GM12891 (cell line): ENCODE data around the gene FAM78B.

Experiments used
- DNase-seq: peaks from one replicate; pipeline ENCODE4 v3.0.0; 2011; ENCODE audit warnings: low spot score; ENCODE audit not compliant: insufficient read length
- FAIRE-seq: peaks from 2 replicates; lab custom pipeline; 2011; peaks lifted over from hg19 to GRCh38; lab: Jason Lieb, UNC
- PAX5 ChIP-seq: IDR thresholded peaks from 2 replicates; pipeline ENCODE4 v1.6.1; 2011; ENCODE audit warnings: low read length, moderate library complexity, mild to moderate bottlenecking; ENCODE audit not compliant: insufficient read depth, severe bottlenecking
- POLR2A ChIP-seq: IDR thresholded peaks from 2 replicates; pipeline ENCODE4 v1.6.1; 2011; ENCODE audit warnings: low read depth, low read length, control low read depth
- POLR2AphosphoS5 ChIP-seq: IDR thresholded peaks from 2 replicates; pipeline ENCODE4 v1.6.1; 2011; ENCODE audit warnings: low read depth, low read length, control low read depth
- POU2F2 ChIP-seq: IDR thresholded peaks from 2 replicates; pipeline ENCODE4 v1.6.1; 2011; ENCODE audit warnings: low read depth, mild to moderate bottlenecking, control low read depth, low read length, moderate library complexity
- SPI1 ChIP-seq: IDR thresholded peaks from 2 replicates; pipeline ENCODE4 v1.6.1; 2011; ENCODE audit warnings: low read depth, low read length, control low read depth
- TAF1 ChIP-seq: IDR thresholded peaks from 2 replicates; pipeline ENCODE4 v1.6.1; 2011; ENCODE audit warnings: low read depth, low read length, control low read depth

FAM78B gene

DNA sequence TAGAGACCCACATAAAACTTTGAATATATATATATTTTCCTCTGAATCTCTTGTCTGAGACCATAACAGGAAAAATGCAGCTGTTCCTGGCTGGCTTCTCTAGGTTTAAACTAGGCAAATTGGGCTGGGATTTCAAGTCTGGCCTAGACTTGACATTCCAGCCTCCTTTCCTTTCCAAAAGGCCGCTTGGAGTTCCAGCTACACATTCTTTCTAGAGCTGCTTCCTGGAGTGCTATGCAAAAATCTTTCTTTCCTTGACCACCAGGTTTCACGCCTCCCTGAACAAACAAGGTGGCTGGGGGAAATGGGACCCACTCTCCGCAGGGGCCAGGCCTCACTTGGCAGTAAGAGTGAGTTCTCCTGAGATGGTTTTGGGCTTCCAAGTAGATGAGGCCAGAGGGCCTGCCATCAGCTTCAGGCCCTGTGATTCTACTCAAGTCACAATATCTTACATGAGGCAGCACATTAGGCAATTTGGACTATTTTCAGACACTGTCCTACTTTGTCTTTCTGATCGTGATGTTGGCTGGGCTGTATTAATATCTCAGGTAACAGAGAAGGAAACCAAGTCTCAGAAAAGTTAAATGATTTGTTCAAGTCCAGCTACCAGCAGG lies 102.4 kb downstream of the FAM78B start:
- no peak for TF ChIP-seq TAF1
- TF ChIP-seq POLR2AphosphoS5: no peak
- no peak for TF ChIP-seq POU2F2
- no peak for TF ChIP-seq POLR2A
- no peak for TF ChIP-seq SPI1
- no peak for TF ChIP-seq PAX5
- DNase-seq (no peak), FAIRE-seq (no peak)

DNA sequence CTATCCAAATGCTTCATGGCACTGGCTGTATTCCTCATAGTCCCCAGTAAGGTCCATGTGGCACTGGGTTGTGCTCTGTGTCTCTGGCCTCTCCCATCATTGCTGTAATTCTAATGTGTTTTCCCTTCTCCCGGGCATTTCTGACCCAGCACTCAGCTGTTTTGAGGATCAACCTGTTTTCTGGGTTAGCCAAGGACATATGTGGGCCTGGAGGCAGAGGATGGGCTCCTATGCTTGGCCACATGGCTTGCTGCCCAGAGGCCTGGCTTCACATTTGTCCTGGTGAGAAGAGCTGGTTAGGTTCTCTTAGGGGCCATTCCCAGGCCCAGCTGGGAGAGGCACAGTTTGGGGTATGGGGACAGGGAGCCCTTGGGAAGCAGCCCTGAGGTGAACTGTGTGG lies 103.1 kb downstream of the FAM78B start:
- FAIRE-seq (no peak), DNase-seq (no peak)
- TF ChIP-seq SPI1 (no peak), POLR2A (no peak), PAX5 (no peak), POU2F2 (no peak), TAF1 (no peak), POLR2AphosphoS5 (no peak)

DNA sequence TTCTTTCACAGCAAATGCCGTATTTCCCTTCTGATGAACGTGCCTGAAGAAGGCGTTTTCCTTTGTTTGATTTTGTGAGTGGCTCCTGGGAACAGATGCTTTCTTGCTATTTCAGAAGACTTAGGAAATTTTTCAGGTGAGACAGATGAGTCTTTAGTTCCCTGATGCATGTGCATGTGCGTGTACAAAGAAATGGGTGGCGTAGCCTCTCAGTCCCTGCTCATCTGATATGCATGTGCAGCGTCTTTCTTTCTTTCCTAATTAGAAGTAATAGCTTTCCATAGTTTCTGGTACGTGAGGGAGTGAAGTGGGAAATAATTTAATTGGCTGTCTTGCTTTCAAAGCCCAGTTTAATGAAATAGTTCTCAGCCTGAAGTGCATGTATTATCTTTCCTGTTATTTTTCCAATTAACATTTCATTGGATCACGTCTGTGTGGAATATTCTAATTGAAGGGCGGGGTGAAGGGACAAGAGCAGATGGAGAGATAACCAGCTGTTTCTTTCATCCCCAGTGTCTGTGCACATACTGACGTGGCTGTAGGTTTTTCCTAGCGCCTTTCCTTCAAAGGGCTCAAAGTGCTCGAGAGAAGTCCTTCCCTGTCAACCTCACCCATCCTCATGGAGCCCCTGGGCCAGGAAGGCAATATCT lies 104.3 kb downstream of the FAM78B start:
- TF ChIP-seq POU2F2 (no peak), POLR2AphosphoS5 (no peak), POLR2A (no peak), PAX5 (no peak), TAF1 (no peak), SPI1 (no peak)
- FAIRE-seq (no peak), DNase-seq (no peak)

DNA sequence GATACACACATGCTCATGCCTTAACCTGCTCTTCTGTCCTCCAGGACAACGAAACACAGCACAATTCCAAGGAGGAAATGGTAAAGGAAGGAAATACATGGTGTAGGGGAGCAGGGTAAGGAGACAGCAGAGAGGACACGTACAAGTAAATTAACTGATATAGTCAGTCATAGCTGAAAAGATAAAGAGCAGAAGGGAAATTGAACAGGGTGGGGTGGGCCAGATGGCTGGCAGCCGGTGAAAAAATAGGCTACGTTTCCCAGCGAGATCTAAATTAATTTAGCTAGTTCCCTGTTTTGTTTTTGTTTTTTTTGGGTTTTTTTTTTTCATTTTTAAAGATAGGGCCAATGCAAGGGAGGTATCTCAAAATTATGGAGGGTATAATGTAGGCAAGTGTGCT lies 109.2 kb downstream of the FAM78B start:
- DNase-seq: no peak
- FAIRE-seq: no peak
- TF ChIP-seq SPI1 (no peak), POLR2AphosphoS5 (no peak), POU2F2 (no peak), POLR2A (no peak), PAX5 (no peak), TAF1 (no peak)

DNA sequence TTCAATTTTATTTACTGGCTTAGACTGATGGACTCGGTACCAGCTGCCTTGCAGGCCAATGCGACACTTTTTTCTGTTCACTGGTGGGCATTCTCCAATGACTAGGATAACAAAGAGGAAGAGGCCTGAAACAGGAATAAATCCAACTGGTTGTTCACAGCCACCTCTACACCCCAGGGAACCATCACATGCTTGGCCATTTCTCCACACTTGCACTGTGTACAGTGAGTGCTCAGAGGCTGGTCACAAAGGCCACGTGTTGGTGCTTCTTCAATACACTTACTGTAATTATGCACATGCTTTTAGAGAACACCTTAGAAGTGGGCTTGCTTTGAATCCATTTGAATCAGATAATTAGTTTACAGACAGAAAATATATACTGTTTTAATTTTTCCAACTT lies 113.4 kb downstream of the FAM78B start:
- no peak for FAIRE-seq

DNA sequence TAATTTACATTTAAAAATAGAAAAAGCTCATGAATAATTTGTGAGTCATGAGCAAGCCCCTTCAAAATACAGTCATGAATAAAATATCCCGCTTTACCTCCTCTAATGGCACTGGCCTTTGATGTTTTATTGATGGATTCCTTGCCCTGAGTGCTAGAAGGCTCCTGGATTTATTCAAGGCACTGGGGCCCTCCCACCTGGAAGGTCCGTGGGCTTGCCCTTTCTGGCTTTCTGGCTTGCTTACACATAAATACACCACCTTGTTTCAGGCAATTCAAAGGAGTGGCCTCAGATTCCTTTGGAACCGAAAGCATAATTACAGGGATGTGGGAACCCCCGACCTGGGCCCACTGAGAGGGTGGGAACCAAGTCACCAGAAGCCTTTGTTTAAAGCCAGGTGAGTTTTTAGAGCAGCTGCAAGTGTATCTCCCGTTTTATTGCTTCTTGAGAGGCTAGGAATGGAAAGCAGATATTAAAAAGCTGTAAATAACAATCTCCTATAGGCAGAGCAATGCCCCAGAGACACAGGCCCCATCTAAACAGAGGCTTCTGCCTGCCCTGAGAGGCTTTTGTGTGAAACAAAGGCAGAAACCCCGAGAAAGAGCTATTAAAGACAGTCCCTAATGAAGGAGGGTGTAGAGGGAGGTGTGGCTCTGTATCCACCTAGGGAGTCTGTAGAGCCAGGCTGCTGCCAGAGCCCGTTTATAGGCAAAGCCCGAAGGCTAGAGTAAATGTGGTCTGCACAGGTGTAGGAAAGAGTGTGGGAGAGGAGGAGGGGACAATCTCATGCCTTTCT lies 126.4 kb downstream of the FAM78B start:
- no peak for DNase-seq
- TF ChIP-seq SPI1: no peak
- no peak for FAIRE-seq

More for the DNA sequence above, 113.4 kb downstream of the FAM78B start:
- DNase-seq: no peak
- no peak for TF ChIP-seq POLR2AphosphoS5
- TF ChIP-seq POU2F2: no peak
- no peak for TF ChIP-seq SPI1
- TF ChIP-seq TAF1: no peak
- TF ChIP-seq POLR2A: no peak
- no peak for TF ChIP-seq PAX5

DNA sequence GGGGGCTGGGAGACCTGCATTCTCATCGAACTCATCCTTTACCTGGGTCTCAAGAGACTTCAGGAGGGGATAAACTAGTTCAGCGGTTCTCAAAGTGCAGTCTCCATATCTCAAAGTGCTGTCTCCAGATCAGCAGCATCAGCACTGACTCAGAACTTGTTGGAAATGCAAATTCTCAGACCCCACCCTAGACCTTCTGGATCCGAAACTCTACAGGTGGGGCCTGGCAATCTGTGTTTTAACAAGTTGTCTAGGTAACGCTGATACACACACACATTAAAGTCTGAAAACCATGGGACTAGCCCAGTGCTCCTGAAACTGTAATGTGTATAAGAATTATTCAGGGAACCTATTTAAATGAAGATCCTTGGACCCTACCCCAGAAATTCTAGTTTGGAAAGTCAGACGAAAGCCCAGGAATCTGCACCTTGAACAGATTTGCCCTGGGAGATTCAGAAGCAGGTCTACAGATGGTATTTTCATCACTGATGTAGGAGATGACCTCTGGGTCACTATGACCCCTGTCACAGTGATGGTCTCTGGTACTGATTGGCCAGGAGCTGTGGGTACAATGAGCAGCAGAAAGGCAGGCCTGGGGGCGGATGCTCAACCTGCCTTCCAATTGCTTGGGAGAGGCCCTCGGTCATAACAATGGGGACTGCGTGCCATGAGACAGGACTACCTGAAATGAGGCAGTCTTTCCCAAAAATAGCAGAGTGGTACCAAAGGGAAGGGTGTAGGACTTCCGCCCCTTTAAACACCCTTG lies 127.2 kb downstream of the FAM78B start:
- no peak for DNase-seq
- TF ChIP-seq POLR2A (no peak), TAF1 (no peak), POU2F2 (no peak), PAX5 (no peak), POLR2AphosphoS5 (no peak)
- no peak for FAIRE-seq

DNA sequence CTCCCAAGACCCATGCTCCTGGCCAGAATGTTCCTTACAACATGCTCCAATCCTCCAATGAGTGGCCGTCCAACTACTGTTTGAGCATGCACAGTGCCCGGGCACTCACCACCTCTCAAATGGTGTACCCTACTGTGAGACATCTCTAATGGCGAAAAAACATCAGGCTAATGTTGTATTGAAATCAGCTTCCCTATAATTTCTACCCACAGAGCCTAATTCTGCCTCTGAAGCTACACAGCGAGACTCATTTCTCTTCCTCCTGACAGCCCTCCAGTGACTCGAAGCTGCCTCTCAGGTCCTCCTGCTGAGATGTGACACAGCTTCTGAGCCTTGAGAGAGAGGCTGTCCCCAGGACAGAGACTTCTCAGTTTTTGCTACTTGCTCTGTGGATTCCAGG lies 130.7 kb downstream of the FAM78B start:
- TF ChIP-seq POLR2A: no peak
- TF ChIP-seq TAF1: no peak
- TF ChIP-seq POU2F2: no peak
- no peak for TF ChIP-seq SPI1
- TF ChIP-seq PAX5: no peak
- no peak for TF ChIP-seq POLR2AphosphoS5
- DNase-seq (no peak), FAIRE-seq (no peak)
